HepG2 (cell line): ENCODE data around the gene COG8. TPM values are rescaled to one million over a fixed set of nuclear protein-coding genes. Genes with fewer than 3 reads are reported as not detected.
A peak's percentile ranks its signal among the peaks of the same experiment; 100 is the strongest.

Source experiments
- CAMTA2 ChIP-seq: sonication (generic); formaldehyde crosslinking; IDR thresholded peaks from 2 replicates; pipeline ENCODE4 v1.4.0; 2020; ENCODE audit warnings: mild to moderate bottlenecking, missing genetic modification reagents, borderline replicate concordance
- CREB1 ChIP-seq, 2 experiments: fragments of 450-650 bp in 1 of 2; IDR thresholded peaks; 2 replicates each; pipeline ENCODE4 v1.6.1; 2016 to 2017; ENCODE audit warnings: control low read depth in 1 of 2, mild to moderate bottlenecking in 1 of 2, missing compliant biosample characterization in 1 of 2, missing genetic modification characterization in 1 of 2
- DDIT3 ChIP-seq: sonication (generic); formaldehyde crosslinking; IDR thresholded peaks from 2 replicates; pipeline ENCODE4 v1.4.0; 2020; ENCODE audit warnings: mild to moderate bottlenecking, missing genetic modification reagents
- FIP1L1 ChIP-seq: fragments of 200-400 bp; formaldehyde crosslinking; IDR thresholded peaks from 2 replicates; pipeline ENCODE4 v1.6.1; 2018; ENCODE audit warnings: low read depth, mild to moderate bottlenecking, low read length, moderate library complexity, borderline replicate concordance; ENCODE audit not compliant: insufficient read depth
- KLF13 ChIP-seq: sonication (generic); formaldehyde crosslinking; IDR thresholded peaks from 2 replicates; pipeline ENCODE4 v1.4.0; 2020; ENCODE audit warnings: mild to moderate bottlenecking, missing genetic modification reagents
- LBX2 ChIP-seq: sonication (generic); formaldehyde crosslinking; IDR thresholded peaks from 2 replicates; pipeline ENCODE4 v1.5.0; 2020; ENCODE audit warnings: missing genetic modification reagents, mild to moderate bottlenecking, borderline replicate concordance
- PAWR ChIP-seq: sonication (generic); formaldehyde crosslinking; IDR thresholded peaks from 2 replicates; pipeline ENCODE4 v1.4.0; 2020; ENCODE audit warnings: missing genetic modification reagents, mild to moderate bottlenecking, borderline replicate concordance
- PBX3 ChIP-seq: sonication (generic); formaldehyde crosslinking; IDR thresholded peaks from 2 replicates; pipeline ENCODE4 v1.8.1; 2023; ENCODE audit warnings: missing genetic modification reagents, inconsistent platforms, borderline replicate concordance
- RXRA ChIP-seq: sonication (generic); formaldehyde crosslinking; IDR thresholded peaks from 2 replicates; pipeline ENCODE4 v1.5.1; 2020; ENCODE audit warnings: missing genetic modification reagents
- SOX13 ChIP-seq, 3 experiments: fragments of 450-650 bp in 1 of 3; sonication (generic) in 1 of 3; formaldehyde crosslinking in 1 of 3; IDR thresholded peaks in 2 of 3; conservative IDR thresholded peaks in 1 of 3; 2 replicates each; pipeline versions ENCODE4 v1.5.0 to v1.6.1; 2016 to 2020; ENCODE audit warnings: antibody characterized with exemption in 1 of 3, mild to moderate bottlenecking in 1 of 3, missing compliant biosample characterization in 1 of 3, missing genetic modification reagents in 1 of 3, moderate library complexity in 1 of 3
- SRSF4 ChIP-seq: fragments of 200-400 bp; formaldehyde crosslinking; IDR thresholded peaks from one replicate; pipeline ENCODE4 v1.6.1; 2018; ENCODE audit warnings: mild to moderate bottlenecking, low read depth, low read length, moderate library complexity; ENCODE audit not compliant: poor library complexity, severe bottlenecking
- TBX2 ChIP-seq: sonication (generic); formaldehyde crosslinking; IDR thresholded peaks from 2 replicates; pipeline ENCODE4 v1.5.0; 2020; ENCODE audit warnings: missing genetic modification reagents, mild to moderate bottlenecking, borderline replicate concordance
- THAP9 ChIP-seq: sonication (generic); formaldehyde crosslinking; IDR thresholded peaks from 2 replicates; pipeline ENCODE4; 2020; ENCODE audit warnings: missing genetic modification reagents, mild to moderate bottlenecking, borderline replicate concordance
- ZFP36L2 ChIP-seq: sonication (generic); formaldehyde crosslinking; IDR thresholded peaks from 2 replicates; pipeline ENCODE4 v1.4.0; 2020; ENCODE audit warnings: missing genetic modification reagents
- ZNF329 ChIP-seq: sonication (generic); formaldehyde crosslinking; IDR thresholded peaks from 2 replicates; pipeline ENCODE4 v1.9.0; 2021; ENCODE audit warnings: low read depth, mild to moderate bottlenecking, missing genetic modification reagents
- ZNF354B ChIP-seq: sonication (generic); formaldehyde crosslinking; IDR thresholded peaks from 2 replicates; pipeline ENCODE4 v1.8.0; 2022; ENCODE audit warnings: mild to moderate bottlenecking, missing genetic modification reagents
- ZNF546 ChIP-seq: sonication (generic); formaldehyde crosslinking; conservative IDR thresholded peaks from 2 replicates; pipeline ENCODE4 v1.8.1; 2023; ENCODE audit warnings: mild to moderate bottlenecking, missing genetic modification reagents
- ZNF784 ChIP-seq: sonication (generic); formaldehyde crosslinking; IDR thresholded peaks from 2 replicates; pipeline ENCODE4 v1.5.1; 2020; ENCODE audit warnings: missing genetic modification reagents, mild to moderate bottlenecking, borderline replicate concordance
- ZXDC ChIP-seq: sonication (generic); formaldehyde crosslinking; IDR thresholded peaks from 2 replicates; pipeline ENCODE4 v1.5.0; 2020; ENCODE audit warnings: mild to moderate bottlenecking, missing genetic modification reagents
- polyA plus RNA-seq, 8 experiments: library from polyadenylated mRNA; depleted of rRNA in 3 of 8; stranded (reverse) in 7 of 8; unstranded in 1 of 8; fragments of >200 nt; fragmentation: Illumina TruSeq in 4 of 8; extraction: Trizol in 4 of 8; gene quantifications; 2 replicates each; pipeline versions ENCODE4 v1.2.1 to v1.2.3, GENCODE V29; 2011 to 2016; ENCODE audit warnings: low read depth in 4 of 8, missing spikeins in 1 of 8, mixed read lengths in 1 of 8; ENCODE audit not compliant: insufficient read depth in 1 of 8
- total RNA-seq, 5 experiments: library from RNA; depleted of rRNA; stranded (reverse); fragments of >200 nt; fragmentation: Illumina TruSeq; extraction: Trizol; gene quantifications; 2 replicates each; pipeline ENCODE4 v1.2.3, GENCODE V29; 2016; ENCODE audit warnings: low read depth in 1 of 5

COG8 gene
- total and polyA plus RNA-seq, 2 of the 13 experiments (the other 11 are each of a cell fraction or from before 2014, with no cell fraction given): 45.5 to 52.1 TPM

- TF ChIP-seq THAP9: no peak
- no peak for TF ChIP-seq LBX2
- no peak for TF ChIP-seq SRSF4
- TF ChIP-seq ZNF329 (CRISPR knock-in tag): no peak
- TF ChIP-seq CAMTA2 (CRISPR knock-in tag): no peak
- no peak for TF ChIP-seq ZXDC (CRISPR knock-in tag)
- no peak for TF ChIP-seq FIP1L1
- TF ChIP-seq CREB1 (IDR thresholded peaks at IDR 0.05): peak; percentile 61
- no peak for TF ChIP-seq CREB1 (CRISPR knock-in tag; IDR thresholded peaks at IDR 0.05)
- no peak for TF ChIP-seq SOX13 (IDR thresholded peaks at IDR 0.05)
- peak in 1 of 2 experiments; percentile 61; a peak in 2 of 4 replicates for TF ChIP-seq SOX13 (CRISPR knock-in tag; conservative IDR thresholded peaks at IDR 0.05 in 1 of 2, IDR thresholded peaks at IDR 0.05 in 1 of 2)
- TF ChIP-seq ZFP36L2 (CRISPR knock-in tag): no peak
- TF ChIP-seq PAWR (CRISPR knock-in tag): no peak
- no peak for TF ChIP-seq ZNF546
- no peak for TF ChIP-seq ZNF354B (CRISPR knock-in tag)
- 0 out of 2 replicates have a peak, but pooled peaks have one; percentile 39 for TF ChIP-seq ZNF784 (CRISPR knock-in tag)
- peak; percentile 77; the same call in 1 of the 2 replicates for TF ChIP-seq RXRA (CRISPR knock-in tag)
- TF ChIP-seq TBX2: peak; percentile 71
- no peak for TF ChIP-seq DDIT3 (CRISPR knock-in tag)
- TF ChIP-seq PBX3 (CRISPR knock-in tag): no peak
- TF ChIP-seq KLF13 (CRISPR knock-in tag): no peak
Measured at GRCh38 chr16:69326172-69326873, 13.0 kb downstream of the COG8 start (continued).
